Neuronal stem cell (in vitro differentiated cells): Measurements from ENCODE around the gene TRUB1.

ENCODE experiments used
- DNase-seq: peaks from one replicate; pipeline ENCODE4 v3.0.0-alpha.2; 2013; ENCODE audit warnings: low spot score
- H2AFZ ChIP-seq: one replicate; pipeline ENCODE4 v1.6.1; 2013; ENCODE audit warnings: mild to moderate bottlenecking, low read length, inconsistent platforms
- H2AK5ac ChIP-seq: 2 replicates; pipeline ENCODE4 v1.6.1; 2013; ENCODE audit warnings: low read depth, mild to moderate bottlenecking, inconsistent platforms, low read length, moderate library complexity, mixed read lengths
- H2BK120ac ChIP-seq: 2 replicates; pipeline ENCODE4 v1.6.1; 2013; ENCODE audit warnings: low read depth, mild to moderate bottlenecking, inconsistent platforms, low read length, moderate library complexity, mixed read lengths
- H2BK12ac ChIP-seq: one replicate; pipeline ENCODE4 v1.6.1; 2013; ENCODE audit warnings: low read length, inconsistent platforms
- H2BK15ac ChIP-seq: 2 replicates; pipeline ENCODE4 v1.6.1; 2013; ENCODE audit warnings: mild to moderate bottlenecking, low read length, inconsistent platforms, mixed read lengths
- H2BK5ac ChIP-seq: one replicate; pipeline ENCODE4 v1.6.1; 2013; ENCODE audit warnings: inconsistent platforms, mild to moderate bottlenecking, low read length, moderate library complexity
- H3K14ac ChIP-seq: one replicate; pipeline ENCODE4 v1.6.1; 2013; ENCODE audit warnings: low read length, inconsistent platforms
- H3K18ac ChIP-seq: 2 replicates; pipeline ENCODE4 v1.6.1; 2013; ENCODE audit warnings: low read length, inconsistent platforms
- H3K23ac ChIP-seq: 2 replicates; pipeline ENCODE4 v1.6.1; 2013; ENCODE audit warnings: low read depth, mild to moderate bottlenecking, mixed read lengths, low read length, inconsistent platforms; ENCODE audit not compliant: poor library complexity
- H3K27ac ChIP-seq: replicated peaks from 3 replicates; pipeline ENCODE4 v1.5.1; 2013; ENCODE audit warnings: low read length, inconsistent platforms
- H3K27me3 ChIP-seq, 3 experiments: 2 replicates each; pipeline ENCODE4 v1.6.1; 2013; ENCODE audit warnings: low read length in 3 of 3, mild to moderate bottlenecking in 2 of 3, inconsistent platforms in 1 of 3, low read depth in 1 of 3, mixed read lengths in 1 of 3, moderate library complexity in 1 of 3; ENCODE audit not compliant: control insufficient read depth in 3 of 3, insufficient read depth in 3 of 3
- H3K36me3 ChIP-seq, 2 donors: replicated peaks in 1 of 2; 2 replicates each; pipeline ENCODE4 v1.6.1; 2013; ENCODE audit warnings: low read length in 2 of 2; ENCODE audit not compliant: control insufficient read depth in 2 of 2, insufficient read depth in 2 of 2
- H3K4ac ChIP-seq: 2 replicates; pipeline ENCODE4 v1.6.1; 2013; ENCODE audit warnings: inconsistent platforms, mild to moderate bottlenecking, low read length, moderate library complexity
- H3K4me1 ChIP-seq, 2 donors: 1 replicate in 1 of 2; 2 replicates in 1 of 2; pipeline ENCODE4 v1.6.1; 2013; ENCODE audit warnings: low read length in 2 of 2, low read depth in 1 of 2; ENCODE audit not compliant: control insufficient read depth in 2 of 2, insufficient read depth in 1 of 2
- H3K4me2 ChIP-seq: one replicate; pipeline ENCODE4 v1.6.1; 2013; ENCODE audit warnings: mild to moderate bottlenecking, low read length, inconsistent platforms; ENCODE audit not compliant: insufficient read depth, poor library complexity, severe bottlenecking
- H3K4me3 ChIP-seq, 2 donors: 2 replicates each; pipeline ENCODE4 v1.5.1; 2013; ENCODE audit warnings: low read length in 2 of 2, mild to moderate bottlenecking in 2 of 2, inconsistent platforms in 1 of 2, moderate library complexity in 1 of 2
- H3K79me1 ChIP-seq: one replicate; pipeline ENCODE4 v1.6.1; 2013; ENCODE audit warnings: low read depth, mild to moderate bottlenecking, inconsistent platforms, low read length, moderate library complexity
- H3K9ac ChIP-seq: one replicate; pipeline ENCODE4 v1.6.1; 2013; ENCODE audit warnings: mild to moderate bottlenecking, low read depth, low read length, inconsistent platforms; ENCODE audit not compliant: poor library complexity
- H3K9me3 ChIP-seq, 2 donors: replicated peaks in 1 of 2; 2 replicates each; pipeline versions ENCODE3 to v1.6.1; 2013; ENCODE audit warnings: low read length in 2 of 2, mild to moderate bottlenecking in 2 of 2, inconsistent platforms in 1 of 2, low read depth in 1 of 2, mixed read lengths in 1 of 2, moderate library complexity in 1 of 2; ENCODE audit not compliant: control insufficient read depth in 2 of 2, insufficient read depth in 1 of 2
- H4K8ac ChIP-seq: one replicate; pipeline ENCODE4 v1.6.1; 2013; ENCODE audit warnings: low read depth, mild to moderate bottlenecking, inconsistent platforms, low read length, moderate library complexity
- H4K91ac ChIP-seq: one replicate; pipeline ENCODE4 v1.6.1; 2013; ENCODE audit warnings: low read length, low read depth, mild to moderate bottlenecking, inconsistent platforms; ENCODE audit not compliant: poor library complexity
- WGBS, 2 donors: extraction: QIAGEN DNeasy Blood & Tissue Kit; methylation state at CpG; one replicate each; pipeline ENCODE4 v1.1.7; 2013; ENCODE audit warnings: missing lambda C conversion rate in 2 of 2, mixed read lengths in 1 of 2; ENCODE audit not compliant: insufficient read length in 2 of 2, insufficient replicate concordance in 1 of 2; ENCODE audit errors: extremely low coverage in 2 of 2; 5-methylcytosine and 5-hydroxymethylcytosine counted together

Gene TRUB1

GRCh38 chr10:114916653-114917052 is 21.3 kb upstream of the TRUB1 start:
- H3K9ac ChIP-seq, result no peak overlapping the region
- no peak overlapping the region for H3K4me3 ChIP-seq
- no peak overlapping the region for H3K27ac ChIP-seq
- H3K79me1 ChIP-seq, result no peaks in the 10 kb centered on the region
- no peak overlapping the region for H3K4ac ChIP-seq
- no peak overlapping the region for H3K14ac ChIP-seq
- no CpG with 5 or more reads among the region's 10 CpGs for WGBS, 2 donors
- no peak overlapping the region for H2BK120ac ChIP-seq
- H4K91ac ChIP-seq, result no peak overlapping the region
- no peak for DNase-seq
- no peaks in the 10 kb centered on the region for H3K9me3 ChIP-seq
- no peak overlapping the region for H2AK5ac ChIP-seq
- H3K18ac ChIP-seq, result no peak overlapping the region
- H4K8ac ChIP-seq, result no peak overlapping the region
- peaks cover 3 to 4% of the 10 kb centered on the region in 2 donors for H3K4me1 ChIP-seq
- H2BK12ac ChIP-seq, result no peak overlapping the region
- no peaks in the 10 kb centered on the region for H3K36me3 ChIP-seq
- H3K27me3 ChIP-seq, result peaks cover 0 to 8% (median 0%) of the 10 kb centered on the region in 3 experiments
- H3K4me2 ChIP-seq, result no peak overlapping the region
- no peak overlapping the region for H2BK5ac ChIP-seq
- no peak overlapping the region for H2AFZ ChIP-seq
- H3K23ac ChIP-seq, result no peak overlapping the region
- no peak overlapping the region for H2BK15ac ChIP-seq

DNA sequence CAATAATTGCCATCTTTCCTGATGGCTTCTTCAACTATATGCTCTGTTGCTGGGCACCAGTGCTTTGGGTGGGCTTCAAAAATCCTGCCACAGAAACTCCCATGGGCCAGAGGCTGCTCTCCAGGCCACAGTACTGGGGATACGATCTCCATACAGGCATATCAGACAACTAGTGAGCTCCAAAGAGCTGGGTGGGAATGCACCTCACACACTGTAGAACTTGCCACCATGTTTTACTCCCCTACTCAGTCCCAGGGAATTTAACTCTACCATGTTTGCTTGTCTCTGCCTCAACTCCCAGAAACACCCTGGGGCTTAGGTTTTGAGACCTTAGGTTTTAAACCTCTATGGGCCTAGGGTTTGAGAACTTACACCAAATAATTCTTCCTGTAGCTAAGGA is 20.5 kb upstream of the TRUB1 start:
- Histone ChIP-seq H4K91ac (no peak overlapping the region), H3K14ac (no peak overlapping the region), H3K4ac (no peak overlapping the region), H2BK15ac (no peak overlapping the region), H3K9ac (no peak overlapping the region), H3K9me3 (no peaks in the 10 kb centered on the region), H2BK12ac (no peak overlapping the region), H3K27me3 (peaks cover 0 to 8% (median 0%) of the 10 kb centered on the region in 3 experiments), H2BK120ac (no peak overlapping the region), H3K4me1 (peaks cover 0 to 4% of the 10 kb centered on the region in 2 donors), H4K8ac (no peak overlapping the region), H3K36me3 (no peaks in the 10 kb centered on the region), H3K79me1 (no peaks in the 10 kb centered on the region), H3K4me2 (no peak overlapping the region), H3K18ac (no peak overlapping the region), H3K23ac (no peak overlapping the region), H3K27ac (no peak overlapping the region), H2AK5ac (no peak overlapping the region), H3K4me3 (no peak overlapping the region), H2BK5ac (no peak overlapping the region), H2AFZ (no peak overlapping the region)
- no CpG with 5 or more reads among the region's 1 CpG for WGBS, 2 donors
- no peak for DNase-seq

DNA sequence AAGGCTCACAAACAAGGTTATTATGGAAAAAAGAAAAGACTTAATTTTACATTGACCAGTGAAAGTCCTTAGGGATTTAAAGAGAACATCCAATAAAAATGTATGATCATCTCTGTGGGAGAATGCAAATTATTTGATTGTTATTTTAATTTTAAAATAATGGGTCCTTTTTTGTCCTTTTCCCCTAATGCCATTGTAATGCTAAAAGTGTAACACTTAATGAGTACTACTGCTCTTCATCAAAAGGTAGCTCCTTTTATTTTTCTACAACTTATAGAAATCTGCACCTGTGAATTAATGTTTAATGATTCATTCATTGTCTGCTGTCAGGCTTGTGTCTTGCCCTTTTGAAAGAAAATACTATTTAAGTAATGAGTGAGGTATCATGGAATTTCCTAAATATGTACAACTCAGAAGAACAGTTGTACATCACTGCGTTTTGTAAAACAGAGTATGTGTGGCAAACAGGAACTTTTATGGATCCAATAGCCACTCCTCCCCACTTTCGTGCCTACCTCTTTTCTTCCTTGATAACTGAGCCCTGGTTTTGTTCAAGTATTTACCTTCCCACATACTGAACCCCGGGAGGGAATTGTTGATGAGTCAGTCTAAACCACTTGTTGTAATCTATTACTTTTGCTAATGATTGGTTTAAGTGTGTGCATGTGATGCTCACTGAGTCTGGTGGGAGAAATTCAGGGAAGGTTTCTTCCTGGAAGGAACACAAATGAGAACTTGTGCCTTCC is 19.9 kb upstream of the TRUB1 start:
- Histone ChIP-seq H2AK5ac (no peak overlapping the region), H3K79me1 (no peaks in the 10 kb centered on the region), H3K27ac (no peak overlapping the region), H2BK120ac (no peak overlapping the region), H3K4ac (no peak overlapping the region), H3K36me3 (no peaks in the 10 kb centered on the region), H3K4me1 (peaks cover 0 to 4% of the 10 kb centered on the region in 2 donors), H2BK12ac (no peak overlapping the region), H3K23ac (no peak overlapping the region), H4K91ac (no peak overlapping the region), H3K4me2 (no peak overlapping the region), H3K9me3 (no peaks in the 10 kb centered on the region), H3K18ac (no peak overlapping the region), H3K14ac (no peak overlapping the region), H3K27me3 (peaks cover 0 to 8% (median 0%) of the 10 kb centered on the region in 3 experiments), H2AFZ (no peak overlapping the region), H3K9ac (no peak overlapping the region), H3K4me3 (no peak overlapping the region), H2BK15ac (no peak overlapping the region), H4K8ac (no peak overlapping the region), H2BK5ac (no peak overlapping the region)
- no CpG with 5 or more reads among the region's 3 CpGs for WGBS, 2 donors
- DNase-seq, result no peak

- H3K4me1 ChIP-seq, result peaks cover 0 to 3% of the 10 kb centered on the region in 2 donors
- no peak overlapping the region for H2BK5ac ChIP-seq
- H2AFZ ChIP-seq, result no peak overlapping the region
- no peak overlapping the region for H3K4me3 ChIP-seq
- no peak overlapping the region for H3K4ac ChIP-seq
- H3K9ac ChIP-seq, result no peak overlapping the region
- H3K18ac ChIP-seq, result no peak overlapping the region
- no peak overlapping the region for H2BK120ac ChIP-seq
- no peak overlapping the region for H3K14ac ChIP-seq
- WGBS, 2 donors, result no CpG with 5 or more reads among the region's 1 CpG
- H4K91ac ChIP-seq, result no peak overlapping the region
- no peak for DNase-seq
- peaks cover 0 to 8% (median 0%) of the 10 kb centered on the region in 3 experiments for H3K27me3 ChIP-seq
- no peak overlapping the region for H3K4me2 ChIP-seq
- H2BK15ac ChIP-seq, result no peak overlapping the region
- no peaks in the 10 kb centered on the region for H3K36me3 ChIP-seq
- no peaks in the 10 kb centered on the region for H3K79me1 ChIP-seq
- H2AK5ac ChIP-seq, result no peak overlapping the region
- no peak overlapping the region for H4K8ac ChIP-seq
- no peak overlapping the region for H3K27ac ChIP-seq
- no peak overlapping the region for H2BK12ac ChIP-seq
- no peak overlapping the region for H3K23ac ChIP-seq
- peaks cover 0 to 2% of the 10 kb centered on the region in 2 donors for H3K9me3 ChIP-seq
Measured at GRCh38 chr10:114920459-114920858, 17.5 kb upstream of the TRUB1 start.
